ENCODE measurements around the gene GMEB2. TPM values are rescaled to one million over a fixed set of nuclear protein-coding genes. Genes with fewer than 3 reads are reported as not detected.

Gene GMEB2
- total RNA-seq, 1 experiment from 2014 or later = 14.3 TPM

DNA sequence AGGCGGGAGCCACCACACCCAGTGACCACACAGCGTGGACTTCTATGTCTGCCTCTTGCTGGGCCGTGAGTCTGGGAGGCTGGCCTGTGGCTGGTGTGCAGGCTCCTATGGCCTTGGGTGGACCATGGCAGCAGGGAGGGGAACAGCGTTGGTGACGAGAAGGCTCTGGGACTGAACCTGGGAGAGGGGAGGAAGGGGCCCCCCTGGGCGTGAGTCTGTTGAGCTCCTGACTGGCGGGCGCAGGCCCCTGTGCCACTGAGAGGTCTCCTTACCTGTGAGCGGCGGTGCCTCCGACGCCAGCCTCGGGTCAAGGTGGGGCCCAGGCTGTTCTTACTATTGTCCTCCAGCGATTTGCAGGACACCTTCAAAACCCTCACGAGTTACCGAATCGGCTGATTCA is 40.1 kb downstream of the GMEB2 start:
- Histone ChIP-seq H3T11ph (ENCODE audit: low read length) (no peak overlapping the region), H2AFZ (ENCODE audit: low read length) (no peak overlapping the region), H2BK12ac (ENCODE audit: insufficient read length, low read depth, low read length) (no peak overlapping the region), H3K23ac (ENCODE audit: insufficient read length, low read depth, low read length) (no peak overlapping the region), H2BK120ac (ENCODE audit: low read depth, low read length, poor library complexity, severe bottlenecking) (no peak overlapping the region), H3K23me2 (ENCODE audit: insufficient read length, low read depth, low read length, poor library complexity, severe bottlenecking) (no peaks in the 10 kb centered on the region), H3K14ac (ENCODE audit: insufficient read depth, low read length) (no peak overlapping the region), H2BK20ac (ENCODE audit: low read depth, low read length, poor library complexity, severe bottlenecking) (no peak overlapping the region), H3K79me2 (ENCODE audit: insufficient read depth, low read length) (no peaks in the 10 kb centered on the region), H3K27ac (ENCODE audit: insufficient read length, low read depth, low read length) (no peak overlapping the region), H3K4me1 (ENCODE audit: insufficient read depth, low read length) (no peaks in the 10 kb centered on the region), H3K9me3 (ENCODE audit: control insufficient read depth, low read depth, low read length) (no peaks in the 10 kb centered on the region), H2BK5ac (ENCODE audit: insufficient read length, low read length) (no peak overlapping the region), H3K79me1 (ENCODE audit: insufficient read depth, low read depth, low read length, poor library complexity, severe bottlenecking) (no peaks in the 10 kb centered on the region), H3K9ac (ENCODE audit: extremely low read depth, insufficient read length, low read length) (no peak overlapping the region), H4K20me1 (ENCODE audit: control insufficient read depth, insufficient read depth, insufficient read length) (no peaks in the 10 kb centered on the region), H2AK5ac (ENCODE audit: insufficient read length, low read length) (no peak overlapping the region), H3K18ac (ENCODE audit: insufficient read length, low read depth, low read length) (no peak overlapping the region), H3K56ac (ENCODE audit: insufficient read length, low read depth, low read length) (no peak overlapping the region), H3K27me3 (ENCODE audit: insufficient read depth, low read length) (no peaks in the 10 kb centered on the region), H4K91ac (ENCODE audit: insufficient read length, low read depth, low read length) (no peak overlapping the region), H3K4me2 (ENCODE audit: insufficient read depth, insufficient read length, low read length) (no peak overlapping the region), H3K4ac (ENCODE audit: low read depth, low read length) (no peak overlapping the region), H4K5ac (ENCODE audit: insufficient read length, low read depth, low read length) (no peak overlapping the region), H2BK15ac (ENCODE audit: low read depth, low read length) (no peak overlapping the region), H4K8ac (replicated peaks; ENCODE audit: insufficient read length, low read depth, low read length) (no peak overlapping the region)
- no peaks in the 10 kb centered on the region for H3K9me3 Mint-ChIP-seq
- peak overlapping the region in 1 of 3 experiments; percentile 59; a peak in 3 of 7 replicates for H3K27ac Mint-ChIP-seq
- H3K4me1 Mint-ChIP-seq = peaks cover 11 to 15% of the 10 kb centered on the region in 2 experiments
- H3K4me3 Mint-ChIP-seq = no peak overlapping the region
- TF ChIP-seq, protein P1, sequence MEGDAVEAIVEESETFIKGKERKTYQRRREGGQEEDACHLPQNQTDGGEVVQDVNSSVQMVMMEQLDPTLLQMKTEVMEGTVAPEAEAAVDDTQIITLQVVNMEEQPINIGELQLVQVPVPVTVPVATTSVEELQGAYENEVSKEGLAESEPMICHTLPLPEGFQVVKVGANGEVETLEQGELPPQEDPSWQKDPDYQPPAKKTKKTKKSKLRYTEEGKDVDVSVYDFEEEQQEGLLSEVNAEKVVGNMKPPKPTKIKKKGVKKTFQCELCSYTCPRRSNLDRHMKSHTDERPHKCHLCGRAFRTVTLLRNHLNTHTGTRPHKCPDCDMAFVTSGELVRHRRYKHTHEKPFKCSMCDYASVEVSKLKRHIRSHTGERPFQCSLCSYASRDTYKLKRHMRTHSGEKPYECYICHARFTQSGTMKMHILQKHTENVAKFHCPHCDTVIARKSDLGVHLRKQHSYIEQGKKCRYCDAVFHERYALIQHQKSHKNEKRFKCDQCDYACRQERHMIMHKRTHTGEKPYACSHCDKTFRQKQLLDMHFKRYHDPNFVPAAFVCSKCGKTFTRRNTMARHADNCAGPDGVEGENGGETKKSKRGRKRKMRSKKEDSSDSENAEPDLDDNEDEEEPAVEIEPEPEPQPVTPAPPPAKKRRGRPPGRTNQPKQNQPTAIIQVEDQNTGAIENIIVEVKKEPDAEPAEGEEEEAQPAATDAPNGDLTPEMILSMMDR (conservative IDR thresholded peaks at IDR 0.05) = no peak
- peaks cover 2% of the 10 kb centered on the region; the same call in 1 of the 2 replicates for H3K27me3 Mint-ChIP-seq (ENCODE audit: low read depth)
- WGBS (ENCODE audit: extremely low coverage, insufficient read length, low lambda C conversion rate) = no CpG with 5 or more reads among the region's 17 CpGs
- H3K36me3 Mint-ChIP-seq (ENCODE audit: insufficient read depth in 1 of 3, low read depth in 3 of 3) = peaks cover 0 to 19% (median 16%) of the 10 kb centered on the region in 3 experiments
- DNase-seq = no peak
